Body of pancreas (tissue), 4 donors: ENCODE measurements around the gene ARHGEF19. TPM values are rescaled to one million over a fixed set of nuclear protein-coding genes. Genes with fewer than 3 reads are reported as not detected.
A peak's percentile ranks its signal among the peaks of the same experiment; 100 is the strongest.

Experiments
- ATAC-seq: fragments of 150-250 bp; one replicate; pipeline ENCODE4 v1.9.1; 2016
- DNase-seq, 4 donors: peaks; one replicate each; pipeline ENCODE4 v3.0.0-alpha.2; 2019
- H3K27ac ChIP-seq, 4 donors: fragments of 200-600 bp; sonication (generic); 1 replicate in 3 of 4; 2 replicates in 1 of 4; pipeline versions ENCODE4 v1.5.1 to v1.6.1; 2016 to 2019; ENCODE audit warnings: mild to moderate bottlenecking in 1 of 4, mixed read lengths in 1 of 4, moderate library complexity in 1 of 4
- H3K27me3 ChIP-seq, 2 donors: fragments of 200-600 bp; sonication (generic); one replicate each; pipeline ENCODE4 v1.6.0; 2016; ENCODE audit warnings: mild to moderate bottlenecking in 1 of 2
- H3K36me3 ChIP-seq, 2 donors: fragments of 200-600 bp; sonication (generic); replicated peaks in 1 of 2; 2 replicates each; pipeline ENCODE4 v1.5.1; 2016; ENCODE audit warnings: low read depth in 2 of 2; ENCODE audit not compliant: insufficient read depth in 1 of 2
- H3K4me1 ChIP-seq: fragments of 200-600 bp; sonication (generic); one replicate; pipeline ENCODE4 v1.6.0; 2016
- H3K4me3 ChIP-seq, 2 donors: fragments of 200-600 bp; sonication (generic); 1 replicate in 1 of 2; 2 replicates in 1 of 2; pipeline ENCODE4 v1.5.1; 2016 to 2019
- H3K9me3 ChIP-seq, 3 donors: fragments of 200-600 bp; sonication (generic); 1 replicate in 2 of 3; 2 replicates in 1 of 3; pipeline ENCODE4 v1.5.1; 2016
- CTCF ChIP-seq, 7 experiments: fragments of 450-650 bp in 4 of 7; fragments of 200-600 bp in 3 of 7; sonication (generic) in 3 of 7; IDR thresholded peaks; one replicate each; pipeline ENCODE4 v1.5.1; 2016 to 2019; ENCODE audit warnings: antibody characterized with exemption in 7 of 7
- POLR2A ChIP-seq, 3 donors: fragments of 450-650 bp; IDR thresholded peaks; one replicate each; pipeline ENCODE4 v1.6.1; 2016; ENCODE audit warnings: antibody characterized with exemption in 3 of 3, mild to moderate bottlenecking in 2 of 3
- WGBS, 2 donors: methylation state at CpG; one replicate each; pipeline ENCODE4 v1.1.5; 2017; 5-methylcytosine and 5-hydroxymethylcytosine counted together
- intact Hi-C: fragments of 100-400 bp; cut with DNase I; formaldehyde crosslinking; loops from one replicate; pipeline ENCODE4 v1.15.1; 2023
- total RNA-seq, 2 donors: library from RNA; depleted of rRNA; stranded (reverse); fragments of >200 nt; gene quantifications; one replicate each; pipeline ENCODE4 v1.1.0, GENCODE V29; 2016

The ARHGEF19 gene
- total RNA-seq, 2 donors from 2014 or later, result 15.3 to 31.3 TPM

DNA sequence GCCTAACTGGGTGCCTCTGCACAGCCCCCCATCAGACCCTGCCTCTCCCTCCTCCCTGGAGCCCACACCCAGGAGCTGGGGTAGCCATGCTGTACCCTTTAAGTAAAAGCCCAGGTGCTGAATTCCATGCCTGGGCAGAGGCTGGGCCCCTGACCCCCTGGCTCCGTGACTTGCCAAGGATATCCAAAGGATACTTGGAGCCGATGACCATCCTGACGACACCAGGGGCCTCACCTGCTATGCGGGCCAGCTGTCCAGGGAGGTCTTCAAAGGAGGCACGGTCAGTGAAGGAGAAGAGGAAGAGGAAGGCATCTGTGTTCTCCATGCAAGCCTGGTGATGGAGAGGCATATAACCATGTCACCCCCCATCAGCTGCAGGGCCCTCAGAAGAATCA is 19.9 kb upstream of the ARHGEF19 start:
- no peaks in the 10 kb centered on the region for H3K9me3 ChIP-seq
- no peaks in the 10 kb centered on the region for H3K36me3 ChIP-seq
- intact Hi-C loops, result no loop called here
- H3K4me1 ChIP-seq, result peaks cover 14% of the 10 kb centered on the region
- no peak for TF ChIP-seq POLR2A (IDR thresholded peaks at IDR 0.05)
- no peak for TF ChIP-seq CTCF (IDR thresholded peaks at IDR 0.05)
- no peak for ATAC-seq
- H3K4me3 ChIP-seq, result no peak overlapping the region
- WGBS, 2 donors, result 97% methylated on average over 5 of the region's 5 CpGs
- H3K27ac ChIP-seq, result no peak overlapping the region
- no peaks in the 10 kb centered on the region for H3K27me3 ChIP-seq
- DNase-seq, result no peak

- 89 to 90% methylated on average over 6 to 34 of the region's 35 CpGs for WGBS, 2 donors
- DNase-seq, result peak in 1 of 4 donors; percentile 83
- TF ChIP-seq POLR2A (IDR thresholded peaks at IDR 0.05) (no peak), CTCF (IDR thresholded peaks at IDR 0.05) (no peak)
- no peak for ATAC-seq
- H3K27me3 ChIP-seq, result no peaks in the 10 kb centered on the region
- H3K36me3 ChIP-seq, result no peaks in the 10 kb centered on the region
- H3K27ac ChIP-seq, result no peak overlapping the region
- intact Hi-C loops, result no loop called here
- H3K9me3 ChIP-seq, result no peaks in the 10 kb centered on the region
- no peak overlapping the region for H3K4me3 ChIP-seq
- H3K4me1 ChIP-seq, result peaks cover 18% of the 10 kb centered on the region
Measured at GRCh38 chr1:16231331-16232315, 19.2 kb upstream of the ARHGEF19 start.

GRCh38 chr1:16230744-16231143 is 18.3 kb upstream of the ARHGEF19 start:
- no peak for ATAC-seq
- intact Hi-C loops, result no loop called here
- H3K4me1 ChIP-seq, result peaks cover 17% of the 10 kb centered on the region
- TF ChIP-seq CTCF (IDR thresholded peaks at IDR 0.05) (no peak), POLR2A (IDR thresholded peaks at IDR 0.05) (no peak)
- no peak for DNase-seq
- no peaks in the 10 kb centered on the region for H3K27me3 ChIP-seq
- no peak overlapping the region for H3K27ac ChIP-seq
- no peaks in the 10 kb centered on the region for H3K9me3 ChIP-seq
- WGBS, 2 donors, result 82 to 94% methylated on average over 4 to 13 of the region's 13 CpGs
- H3K4me3 ChIP-seq, result no peak overlapping the region
- no peaks in the 10 kb centered on the region for H3K36me3 ChIP-seq

- Histone ChIP-seq H3K27ac (no peak overlapping the region), H3K4me1 (peaks cover 16% of the 10 kb centered on the region), H3K27me3 (no peaks in the 10 kb centered on the region), H3K4me3 (no peak overlapping the region), H3K36me3 (no peaks in the 10 kb centered on the region), H3K9me3 (no peaks in the 10 kb centered on the region)
- ATAC-seq (no peak), DNase-seq (no peak)
- intact Hi-C loops, result no loop called here
- whole genome bisulfite sequencing, 2 donors, result 81 to 84% methylated on average over 7 to 13 of the region's 13 CpGs
- TF ChIP-seq POLR2A (IDR thresholded peaks at IDR 0.05), result no peak
- no peak for TF ChIP-seq CTCF (IDR thresholded peaks at IDR 0.05)
Measured at GRCh38 chr1:16229976-16230740, 17.7 kb upstream of the ARHGEF19 start.
